SK-N-SH (cell line): ENCODE measurements around the gene ACSM2A.

Experiments
- CTCF ChIP-seq: fragments of 200-600 bp; sonication (generic); IDR thresholded peaks from 2 replicates; pipeline ENCODE4 v1.6.1; 2017; ENCODE audit warnings: antibody characterized with exemption, mild to moderate bottlenecking, moderate library complexity
- GABPA ChIP-seq: IDR thresholded peaks from 2 replicates; pipeline ENCODE4 v1.4.0; 2012; ENCODE audit warnings: low read depth, mild to moderate bottlenecking
- TAF1 ChIP-seq: IDR thresholded peaks from 2 replicates; pipeline ENCODE4 v1.6.1; 2012; ENCODE audit warnings: low read depth, mild to moderate bottlenecking, low read length, moderate library complexity, borderline replicate concordance

GRCh38 chr16:20484726-20485125, 33.4 kb downstream of the ACSM2A start:
- TF ChIP-seq TAF1, result no peak
- TF ChIP-seq CTCF, result no peak
- no peak for TF ChIP-seq GABPA
